PC-3 (cell line): ENCODE measurements around the gene ZNF627.

ENCODE experiments used
- EZH2phosphoT487 ChIP-seq: fragments of 300-600 bp; sonication (generic); IDR thresholded peaks from 2 replicates; pipeline ENCODE4 v1.6.1; 2018; ENCODE audit warnings: mild to moderate bottlenecking, antibody characterized with exemption, low read length, borderline replicate concordance
- TF ChIP-seq, protein P1 (sequence below): fragments of 300-600 bp; sonication (generic); conservative IDR thresholded peaks from 2 replicates; pipeline ENCODE4 v1.5.1; 2017; ENCODE audit warnings: antibody characterized with exemption, low read depth, mild to moderate bottlenecking, low read length

DNA sequence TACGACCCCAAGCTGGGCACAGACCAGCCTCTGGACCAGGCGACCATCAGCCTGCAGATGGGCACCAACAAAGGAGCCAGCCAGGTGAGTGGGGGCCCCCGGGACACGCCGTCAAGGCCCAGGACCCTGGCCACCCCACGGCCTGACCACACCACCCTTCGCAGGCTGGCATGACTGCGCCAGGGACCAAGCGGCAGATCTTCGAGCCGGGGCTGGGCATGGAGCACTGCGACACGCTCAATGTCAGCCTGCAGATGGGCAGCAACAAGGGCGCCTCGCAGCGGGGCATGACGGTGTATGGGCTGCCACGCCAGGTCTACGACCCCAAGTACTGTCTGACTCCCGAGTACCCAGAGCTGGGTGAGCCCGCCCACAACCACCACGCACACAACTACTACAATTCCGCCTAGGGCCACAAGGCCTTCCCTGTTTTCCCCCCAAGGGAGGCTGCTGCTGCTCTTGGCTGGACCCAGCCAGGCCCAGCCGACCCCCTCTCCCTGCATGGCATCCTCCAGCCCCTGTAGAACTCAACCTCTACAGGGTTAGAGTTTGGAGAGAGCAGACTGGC, 47.8 kb upstream of the ZNF627 start:
- TF ChIP-seq, protein P1, sequence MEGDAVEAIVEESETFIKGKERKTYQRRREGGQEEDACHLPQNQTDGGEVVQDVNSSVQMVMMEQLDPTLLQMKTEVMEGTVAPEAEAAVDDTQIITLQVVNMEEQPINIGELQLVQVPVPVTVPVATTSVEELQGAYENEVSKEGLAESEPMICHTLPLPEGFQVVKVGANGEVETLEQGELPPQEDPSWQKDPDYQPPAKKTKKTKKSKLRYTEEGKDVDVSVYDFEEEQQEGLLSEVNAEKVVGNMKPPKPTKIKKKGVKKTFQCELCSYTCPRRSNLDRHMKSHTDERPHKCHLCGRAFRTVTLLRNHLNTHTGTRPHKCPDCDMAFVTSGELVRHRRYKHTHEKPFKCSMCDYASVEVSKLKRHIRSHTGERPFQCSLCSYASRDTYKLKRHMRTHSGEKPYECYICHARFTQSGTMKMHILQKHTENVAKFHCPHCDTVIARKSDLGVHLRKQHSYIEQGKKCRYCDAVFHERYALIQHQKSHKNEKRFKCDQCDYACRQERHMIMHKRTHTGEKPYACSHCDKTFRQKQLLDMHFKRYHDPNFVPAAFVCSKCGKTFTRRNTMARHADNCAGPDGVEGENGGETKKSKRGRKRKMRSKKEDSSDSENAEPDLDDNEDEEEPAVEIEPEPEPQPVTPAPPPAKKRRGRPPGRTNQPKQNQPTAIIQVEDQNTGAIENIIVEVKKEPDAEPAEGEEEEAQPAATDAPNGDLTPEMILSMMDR, result no peak
- no peak for TF ChIP-seq EZH2phosphoT487
